Measurements from ENCODE around the gene CDYL.

Gene CDYL

GRCh38 chr6:4884646-4885340 is 108.6 kb downstream of the CDYL start:
- DNase-seq (ENCODE audit: low read depth), result no peak

- no peak for DNase-seq (ENCODE audit: low read depth)
Observed at GRCh38 chr6:4885341-4885933, 109.2 kb downstream of the CDYL start.

- DNase-seq (ENCODE audit: low read depth), result no peak
Observed at GRCh38 chr6:4888841-4889240, 112.6 kb downstream of the CDYL start.

GRCh38 chr6:4889701-4890100 is 113.5 kb downstream of the CDYL start:
- no peak for DNase-seq (ENCODE audit: low read depth)

- DNase-seq (ENCODE audit: low read depth), result no peak
Observed at GRCh38 chr6:4890191-4890590, 114.0 kb downstream of the CDYL start.

- DNase-seq (ENCODE audit: low read depth), result no peak
Observed at GRCh38 chr6:4890627-4891026, 114.4 kb downstream of the CDYL start.

GRCh38 chr6:4891141-4891540 is 114.9 kb downstream of the CDYL start:
- no peak for DNase-seq (ENCODE audit: low read depth)

GRCh38 chr6:4892785-4893485 is 116.7 kb downstream of the CDYL start:
- DNase-seq (ENCODE audit: low read depth), result no peak

- no peak for DNase-seq (ENCODE audit: low read depth)
Observed at GRCh38 chr6:4894049-4894448, 117.8 kb downstream of the CDYL start.

- no peak for DNase-seq (ENCODE audit: low read depth)
Observed at GRCh38 chr6:4895971-4896370, 119.8 kb downstream of the CDYL start.

GRCh38 chr6:4896401-4896800 is 120.2 kb downstream of the CDYL start:
- DNase-seq (ENCODE audit: low read depth), result no peak

GRCh38 chr6:4899249-4900034 is 123.2 kb downstream of the CDYL start:
- no peak for DNase-seq (ENCODE audit: low read depth)

- no peak for DNase-seq (ENCODE audit: low read depth)
Observed at GRCh38 chr6:4901386-4902061, 125.3 kb downstream of the CDYL start.

- DNase-seq (ENCODE audit: low read depth), result no peak
Observed at GRCh38 chr6:4902363-4902762, 126.2 kb downstream of the CDYL start.

- no peak for DNase-seq (ENCODE audit: low read depth)
Observed at GRCh38 chr6:4903121-4903520, 126.9 kb downstream of the CDYL start.

GRCh38 chr6:4903751-4904370 is 127.7 kb downstream of the CDYL start:
- DNase-seq (ENCODE audit: low read depth), result no peak

GRCh38 chr6:4904461-4905025 is 128.3 kb downstream of the CDYL start:
- no peak for DNase-seq (ENCODE audit: low read depth)

GRCh38 chr6:4905826-4906225 is 129.6 kb downstream of the CDYL start:
- no peak for DNase-seq (ENCODE audit: low read depth)

GRCh38 chr6:4906293-4907276 is 130.4 kb downstream of the CDYL start:
- DNase-seq (ENCODE audit: low read depth), result no peak

GRCh38 chr6:4907602-4908001 is 131.4 kb downstream of the CDYL start:
- no peak for DNase-seq (ENCODE audit: low read depth)
